ENCODE results near the gene TEX19.
A peak's percentile ranks its signal among the peaks of the same experiment; 100 is the strongest.

- TF ChIP-seq EP300 (IDR thresholded peaks at IDR 0.05; ENCODE audit: borderline replicate concordance) (peak; percentile 50; the same call in 1 of the 2 replicates), RAD21 (IDR thresholded peaks at IDR 0.05; ENCODE audit: low read depth) (no peak)
Observed at GRCh38 chr17:82399041-82399441, 40.0 kb downstream of the TEX19 start.

Data from Ishikawa (cell line).